ENCODE measurements around the gene LDLR.

DNA sequence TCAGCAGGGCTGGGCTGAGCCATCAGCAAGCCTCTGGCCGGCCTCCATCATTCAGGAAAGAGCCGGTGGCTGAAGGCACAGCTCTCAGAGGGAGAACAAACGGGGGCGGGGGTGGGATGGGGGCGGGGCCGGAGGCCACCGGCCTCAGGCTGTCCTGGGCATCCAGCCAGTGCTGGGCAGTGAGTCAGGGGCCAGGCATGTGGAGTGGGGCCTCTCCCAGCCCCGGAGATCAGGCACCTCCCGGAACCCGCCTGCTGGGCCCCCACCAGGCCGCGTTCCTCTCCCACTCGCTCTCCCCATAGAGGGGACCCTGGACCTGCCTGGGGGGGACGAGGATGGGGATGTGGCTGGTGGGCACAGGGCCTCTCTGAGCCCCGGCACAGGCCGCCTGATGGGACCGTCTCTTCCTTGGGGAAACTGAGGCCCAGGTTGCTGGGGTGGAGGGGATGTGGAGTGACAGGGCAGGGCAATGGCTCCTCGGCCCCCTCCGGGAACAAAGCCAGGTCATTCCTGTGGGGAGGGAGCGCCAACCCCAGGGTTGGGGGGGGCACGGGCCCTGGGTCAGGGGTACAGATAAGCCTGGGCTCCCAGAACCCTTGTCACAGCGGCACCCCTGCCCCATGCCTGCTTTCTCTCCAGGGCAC, 53.4 kb downstream of the LDLR start:
- TF ChIP-seq EZH2 (IDR thresholded peaks at IDR 0.05; ENCODE audit: insufficient read depth, poor library complexity, severe bottlenecking) (no peak), EZH2phosphoT487 (IDR thresholded peaks at IDR 0.05; ENCODE audit: insufficient read depth, low read depth) (no peak)

All from GM23248 (cell line).